Lower leg skin (tissue), 3 donors: ENCODE data around the gene ARTN.

Source experiments
- CTCF ChIP-seq, 3 donors: fragments of 450-650 bp; IDR thresholded peaks; one replicate each; pipeline ENCODE4 v1.5.1; 2016; ENCODE audit warnings: antibody characterized with exemption in 3 of 3, mild to moderate bottlenecking in 3 of 3, moderate library complexity in 2 of 3
- POLR2A ChIP-seq, 2 donors: fragments of 450-650 bp; IDR thresholded peaks; one replicate each; pipeline ENCODE4 v1.6.1; 2016 to 2017; ENCODE audit warnings: antibody characterized with exemption in 2 of 2, mild to moderate bottlenecking in 1 of 2, moderate library complexity in 1 of 2

DNA sequence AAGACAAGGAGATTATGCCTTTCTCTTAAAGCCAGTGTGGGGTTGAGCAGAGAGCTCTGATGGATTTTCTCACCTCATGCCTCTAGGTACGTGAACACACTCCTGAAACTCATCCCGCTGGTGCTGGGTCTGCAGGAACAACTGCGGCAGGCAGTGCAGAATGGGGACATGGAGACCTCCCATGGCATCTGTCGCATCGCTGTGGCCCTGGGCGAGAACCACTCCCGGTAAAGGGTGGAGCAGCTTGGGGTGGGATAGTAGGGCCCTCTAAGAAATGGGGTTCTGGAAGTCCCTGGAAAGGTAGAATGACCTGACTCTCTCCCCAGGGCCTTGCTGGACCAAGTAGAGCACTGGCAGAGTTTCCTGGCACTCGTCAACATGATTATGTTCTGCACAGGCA is 22.6 kb downstream of the ARTN start:
- TF ChIP-seq CTCF (IDR thresholded peaks at IDR 0.05) (no peak), POLR2A (IDR thresholded peaks at IDR 0.05) (no peak)
